Lung (tissue), 12 donors: ENCODE data around the gene PIEZO1. TPM values are rescaled to one million over a fixed set of nuclear protein-coding genes. Genes with fewer than 3 reads are reported as not detected.

ENCODE experiments used
- ATAC-seq: fragments of 200-7000 bp; cut with Tn5 transposase; one replicate; pipeline ENCODE4 v1.9.1; 2020; ENCODE audit warnings: moderate number of reproducible peaks; ENCODE audit not compliant: insufficient read depth, low FRiP score
- DNase-seq, 3 donors: peaks; one replicate each; pipeline ENCODE4 v3.0.0-alpha.2; 2013 to 2017
- H3K27ac ChIP-seq, 2 donors: one replicate each; pipeline ENCODE4 v1.5.1; 2013; ENCODE audit warnings: mild to moderate bottlenecking in 2 of 2, moderate library complexity in 2 of 2, control low read depth in 1 of 2, inconsistent platforms in 1 of 2, low read depth in 1 of 2, low read length in 1 of 2
- H3K27me3 ChIP-seq, 3 donors: one replicate each; pipeline ENCODE4 v1.5.1; 2013; ENCODE audit warnings: low read length in 2 of 3; ENCODE audit not compliant: control insufficient read depth in 3 of 3, insufficient read depth in 3 of 3
- H3K36me3 ChIP-seq, 4 donors: one replicate each; pipeline ENCODE4 v1.5.1; 2013; ENCODE audit warnings: low read length in 4 of 4, mild to moderate bottlenecking in 1 of 4, moderate library complexity in 1 of 4; ENCODE audit not compliant: control insufficient read depth in 4 of 4, insufficient read depth in 4 of 4
- H3K4me1 ChIP-seq, 5 donors: one replicate each; pipeline ENCODE4 v1.5.1; 2013; ENCODE audit warnings: low read length in 5 of 5, mild to moderate bottlenecking in 2 of 5, moderate library complexity in 1 of 5; ENCODE audit not compliant: control insufficient read depth in 5 of 5, insufficient read depth in 5 of 5
- H3K4me3 ChIP-seq: one replicate; pipeline ENCODE4 v1.5.1; 2013; ENCODE audit warnings: mild to moderate bottlenecking, control low read depth, moderate library complexity
- H3K9ac ChIP-seq, 2 donors: one replicate each; pipeline ENCODE4 v1.5.1; 2013; ENCODE audit warnings: low read length in 2 of 2, control low read depth in 1 of 2; ENCODE audit not compliant: insufficient read depth in 1 of 2
- H3K9me3 ChIP-seq, 4 donors: one replicate each; pipeline ENCODE4 v1.5.1; 2013; ENCODE audit warnings: low read length in 3 of 4, mild to moderate bottlenecking in 1 of 4, moderate library complexity in 1 of 4; ENCODE audit not compliant: control insufficient read depth in 4 of 4, insufficient read depth in 3 of 4
- CTCF ChIP-seq: IDR thresholded peaks from 2 replicates; pipeline ENCODE4 v1.5.1; 2012; ENCODE audit warnings: mild to moderate bottlenecking; ENCODE audit errors: control extremely low read depth, extremely low read depth
- WGBS, 2 donors: extraction: QIAGEN DNeasy Blood & Tissue Kit; methylation state at CpG; one replicate each; pipeline ENCODE4 v1.1.7; 2013; 5-methylcytosine and 5-hydroxymethylcytosine counted together
- polyA plus RNA-seq, 2 donors: library from polyadenylated mRNA; stranded (reverse); fragments of 200-250 nt; gene quantifications; one replicate each; pipeline ENCODE4 v1.2.1, GENCODE V29; 2013
- total RNA-seq, 2 donors: library from RNA; depleted of rRNA in 1 of 2; stranded (reverse); fragments of >200 nt in 1 of 2; gene quantifications; one replicate each; pipeline ENCODE4 v1.2.1, GENCODE V29; 2014 to 2021
- donor health status: control.
- donor health status: control.
- donor health status: Bipolar disorder and iron deficiency.
- donor health status: healthy.
- donor health status: DM: yes; HTN: yes; CAD: no.

Gene PIEZO1
- total and polyA plus RNA-seq, 4 donors: 113 to 207 (median 190) TPM

- H3K9ac ChIP-seq: no peak overlapping the region
- peaks cover 0 to 46% (median 37%) of the 10 kb centered on the region in 3 donors for H3K27me3 ChIP-seq
- no peak for TF ChIP-seq CTCF
- no peak for ATAC-seq
- H3K36me3 ChIP-seq: no peaks in the 10 kb centered on the region
- no peak overlapping the region for H3K27ac ChIP-seq
- peaks cover 0 to 10% (median 0%) of the 10 kb centered on the region in 5 donors for H3K4me1 ChIP-seq
- no peak overlapping the region for H3K4me3 ChIP-seq
- 70 to 84% methylated on average over 10 of the region's 10 CpGs for WGBS, 2 donors
- H3K9me3 ChIP-seq: no peaks in the 10 kb centered on the region
- no peak for DNase-seq
These were observed 97.8 kb downstream of the PIEZO1 start for GRCh38 chr16:88687254-88687576.

GRCh38 chr16:88686439-88687253 is 98.4 kb downstream of the PIEZO1 start, which contains the start of gene SNAI3:
Gene SNAI3 (minus strand): TSS chr16:88686507. CDS start chr16:88686406, 101 bp downstream.
- no peak for TF ChIP-seq CTCF
- Histone ChIP-seq H3K4me1 (peaks cover 0 to 10% (median 0%) of the 10 kb centered on the region in 5 donors), H3K27me3 (peaks cover 0 to 46% (median 37%) of the 10 kb centered on the region in 3 donors), H3K27ac (peak within 1 kb of the TSS; percentile 22 to 43), H3K9me3 (no peaks in the 10 kb centered on the region), H3K9ac (no peak within 1 kb of the TSS), H3K36me3 (no peaks in the 10 kb centered on the region), H3K4me3 (peak within 1 kb of the TSS; percentile 6)
- ATAC-seq: peak; percentile 89
- DNase-seq: peak; percentile 52 to 71 (median 68)
- WGBS, 2 donors: 7 to 10% methylated on average over 57 to 65 of the region's 65 CpGs

GRCh38 chr16:88686062-88686438 is 99.0 kb downstream of the PIEZO1 start:
- H3K9ac ChIP-seq: no peak overlapping the region
- H3K36me3 ChIP-seq: no peaks in the 10 kb centered on the region
- peaks cover 0 to 50% (median 37%) of the 10 kb centered on the region in 3 donors for H3K27me3 ChIP-seq
- ATAC-seq: peak; percentile 43
- DNase-seq: no peak
- no peak for TF ChIP-seq CTCF
- H3K9me3 ChIP-seq: no peaks in the 10 kb centered on the region
- 1% methylated on average over 19 to 25 of the region's 25 CpGs for WGBS, 2 donors
- H3K4me3 ChIP-seq: peak overlapping the region; percentile 6
- H3K27ac ChIP-seq: peak overlapping the region; percentile 22 to 43
- H3K4me1 ChIP-seq: peaks cover 0 to 10% (median 0%) of the 10 kb centered on the region in 5 donors
